ENCODE measurements around the gene CD247. TPM values are rescaled to one million over a fixed set of nuclear protein-coding genes. Genes with fewer than 3 reads are reported as not detected.

The CD247 gene
- total RNA-seq, 1 experiment from 2014 or later = 1.4 TPM

GRCh38 chr1:167515461-167515860 is 2.9 kb downstream of the CD247 start:
- TF ChIP-seq EZH2 (IDR thresholded peaks at IDR 0.05; ENCODE audit: borderline replicate concordance, low read depth, low read length, poor library complexity, severe bottlenecking) (no peak), CTCF (conservative IDR thresholded peaks at IDR 0.05; ENCODE audit: low read depth, low read length) (no peak)
- Histone ChIP-seq H3K4me3 (ENCODE audit: low read depth, low read length, poor library complexity, severe bottlenecking) (no peak overlapping the region), H3K4me1 (ENCODE audit: insufficient read depth, low read length, poor library complexity, severe bottlenecking) (no peaks in the 10 kb centered on the region), H3K9me3 (ENCODE audit: low read depth, low read length, poor library complexity, severe bottlenecking) (no peaks in the 10 kb centered on the region), H3K36me3 (ENCODE audit: insufficient read depth, low read length, poor library complexity, severe bottlenecking) (no peaks in the 10 kb centered on the region), H3K27me3 (replicated peaks; ENCODE audit: insufficient read depth, low read depth, low read length, poor library complexity) (peaks cover 10% of the 10 kb centered on the region), H3K27ac (ENCODE audit: low read depth, low read length, poor library complexity, severe bottlenecking) (no peak overlapping the region)
- ChIA-PET CTCF (no interaction called here), POLR2A (ENCODE audit: low non-redundant PET) (no interaction called here)
- BruUV-seq (replicated peaks) = no TSS peak
- intact Hi-C loops (cut with micrococcal nuclease; ENCODE audit: unreplicated experiment) = no loop called here
- DNase-seq (ENCODE audit: low spot score) = no peak

GRCh38 chr1:167514288-167514687 is 4.0 kb downstream of the CD247 start:
- Histone ChIP-seq H3K4me1 (ENCODE audit: insufficient read depth, low read length, poor library complexity, severe bottlenecking) (no peaks in the 10 kb centered on the region), H3K36me3 (ENCODE audit: insufficient read depth, low read length, poor library complexity, severe bottlenecking) (no peaks in the 10 kb centered on the region), H3K27ac (ENCODE audit: low read depth, low read length, poor library complexity, severe bottlenecking) (no peak overlapping the region), H3K9me3 (ENCODE audit: low read depth, low read length, poor library complexity, severe bottlenecking) (no peaks in the 10 kb centered on the region), H3K27me3 (replicated peaks; ENCODE audit: insufficient read depth, low read depth, low read length, poor library complexity) (peaks cover 10% of the 10 kb centered on the region), H3K4me3 (ENCODE audit: low read depth, low read length, poor library complexity, severe bottlenecking) (no peak overlapping the region)
- POLR2A ChIA-PET (ENCODE audit: low non-redundant PET) = no interaction called here
- DNase-seq (ENCODE audit: low spot score) = no peak
- no TSS peak for BruUV-seq (replicated peaks)
- TF ChIP-seq CTCF (conservative IDR thresholded peaks at IDR 0.05; ENCODE audit: low read depth, low read length) (no peak), EZH2 (IDR thresholded peaks at IDR 0.05; ENCODE audit: borderline replicate concordance, low read depth, low read length, poor library complexity, severe bottlenecking) (no peak)
- intact Hi-C loops (cut with micrococcal nuclease; ENCODE audit: unreplicated experiment) = no loop called here
- CTCF ChIA-PET = no interaction called here

GRCh38 chr1:167512046-167512654 is 6.2 kb downstream of the CD247 start:
- DNase-seq (ENCODE audit: low spot score) = no peak
- H3K4me1 ChIP-seq (ENCODE audit: insufficient read depth, low read length, poor library complexity, severe bottlenecking) = no peaks in the 10 kb centered on the region
- ChIA-PET CTCF (no interaction called here), POLR2A (ENCODE audit: low non-redundant PET) (no interaction called here)
- H3K27ac ChIP-seq (ENCODE audit: low read depth, low read length, poor library complexity, severe bottlenecking) = no peak overlapping the region
- H3K27me3 ChIP-seq (replicated peaks; ENCODE audit: insufficient read depth, low read depth, low read length, poor library complexity) = peaks cover 10% of the 10 kb centered on the region
- no peaks in the 10 kb centered on the region for H3K36me3 ChIP-seq (ENCODE audit: insufficient read depth, low read length, poor library complexity, severe bottlenecking)
- no peak overlapping the region for H3K4me3 ChIP-seq (ENCODE audit: low read depth, low read length, poor library complexity, severe bottlenecking)
- intact Hi-C loops (cut with micrococcal nuclease; ENCODE audit: unreplicated experiment) = no loop called here
- no peaks in the 10 kb centered on the region for H3K9me3 ChIP-seq (ENCODE audit: low read depth, low read length, poor library complexity, severe bottlenecking)
- BruUV-seq (replicated peaks) = no TSS peak
- TF ChIP-seq EZH2 (IDR thresholded peaks at IDR 0.05; ENCODE audit: borderline replicate concordance, low read depth, low read length, poor library complexity, severe bottlenecking) (no peak), CTCF (conservative IDR thresholded peaks at IDR 0.05; ENCODE audit: low read depth, low read length) (no peak)
